ENCODE measurements around the gene USP36. TPM values are rescaled to one million over a fixed set of nuclear protein-coding genes. Genes with fewer than 3 reads are reported as not detected.

Gene USP36
- total RNA-seq, 2 donors from 2014 or later = 57.1 to 62.5 TPM

- Histone ChIP-seq H3K4me1 (ENCODE audit: control insufficient read depth, insufficient read depth, low read length) (peaks cover 6% of the 10 kb centered on the region), H3K27ac (ENCODE audit: low read depth, low read length) (peak overlapping the region; percentile 94), H3K9me3 (ENCODE audit: control insufficient read depth, low read length) (no peaks in the 10 kb centered on the region), H3K4me3 (ENCODE audit: low read length) (no peak overlapping the region), H3K9ac (ENCODE audit: extremely low read depth, low read length, poor library complexity, severe bottlenecking) (no peak overlapping the region), H3K36me3 (ENCODE audit: control insufficient read depth, insufficient read depth, low read length) (no peaks in the 10 kb centered on the region), H3K27me3 (ENCODE audit: control insufficient read depth, insufficient read depth, low read length, poor library complexity, severe bottlenecking) (no peaks in the 10 kb centered on the region)
- DNase-seq = no peak
- Mint-ChIP-seq H3K36me3 (ENCODE audit: low read depth) (peaks cover 1% of the 10 kb centered on the region), H3K9me3 (no peaks in the 10 kb centered on the region), H3K27me3 (ENCODE audit: insufficient read depth) (no peaks in the 10 kb centered on the region), H3K27ac (peak overlapping the region; percentile 88), H3K4me3 (no peak overlapping the region), H3K4me1 (peaks cover 15% of the 10 kb centered on the region)
- TF ChIP-seq, protein P1, sequence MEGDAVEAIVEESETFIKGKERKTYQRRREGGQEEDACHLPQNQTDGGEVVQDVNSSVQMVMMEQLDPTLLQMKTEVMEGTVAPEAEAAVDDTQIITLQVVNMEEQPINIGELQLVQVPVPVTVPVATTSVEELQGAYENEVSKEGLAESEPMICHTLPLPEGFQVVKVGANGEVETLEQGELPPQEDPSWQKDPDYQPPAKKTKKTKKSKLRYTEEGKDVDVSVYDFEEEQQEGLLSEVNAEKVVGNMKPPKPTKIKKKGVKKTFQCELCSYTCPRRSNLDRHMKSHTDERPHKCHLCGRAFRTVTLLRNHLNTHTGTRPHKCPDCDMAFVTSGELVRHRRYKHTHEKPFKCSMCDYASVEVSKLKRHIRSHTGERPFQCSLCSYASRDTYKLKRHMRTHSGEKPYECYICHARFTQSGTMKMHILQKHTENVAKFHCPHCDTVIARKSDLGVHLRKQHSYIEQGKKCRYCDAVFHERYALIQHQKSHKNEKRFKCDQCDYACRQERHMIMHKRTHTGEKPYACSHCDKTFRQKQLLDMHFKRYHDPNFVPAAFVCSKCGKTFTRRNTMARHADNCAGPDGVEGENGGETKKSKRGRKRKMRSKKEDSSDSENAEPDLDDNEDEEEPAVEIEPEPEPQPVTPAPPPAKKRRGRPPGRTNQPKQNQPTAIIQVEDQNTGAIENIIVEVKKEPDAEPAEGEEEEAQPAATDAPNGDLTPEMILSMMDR (conservative IDR thresholded peaks at IDR 0.05) = no peak
- WGBS, 2 experiments (ENCODE audit: insufficient coverage in 1 of 2, insufficient read length in 1 of 2) = 72 to 87% methylated on average over 3 to 10 of the region's 10 CpGs
These were observed 42.5 kb upstream of the USP36 start for GRCh38 chr17:78883089-78883532.

DNA sequence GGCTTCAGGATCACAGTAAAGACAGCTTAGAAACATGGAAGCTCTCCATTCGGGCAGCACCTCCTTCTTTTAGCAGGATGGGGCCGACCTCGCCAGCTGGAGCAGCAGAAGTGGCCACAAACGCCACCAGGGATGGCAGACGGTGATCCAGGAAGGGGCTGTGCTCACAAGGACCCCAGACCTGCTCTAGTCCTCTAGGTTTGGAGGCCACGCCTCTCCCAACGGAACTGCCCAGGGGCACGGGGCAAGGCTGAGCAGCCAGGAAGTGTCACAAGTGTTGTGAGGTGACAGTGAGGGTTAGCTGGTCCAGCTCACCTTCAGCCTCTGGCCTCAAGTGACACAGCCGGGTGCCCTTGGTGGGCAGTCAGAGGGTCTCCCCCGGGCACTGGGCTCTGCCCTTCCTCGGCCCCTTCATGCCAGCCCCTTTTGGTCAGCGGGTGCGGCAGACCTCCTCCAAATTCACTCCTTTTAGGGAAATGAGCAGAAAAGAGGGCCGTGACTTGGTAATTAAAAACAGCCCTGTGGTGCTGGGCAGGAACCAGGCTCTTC is 42.0 kb upstream of the USP36 start:
- no peak overlapping the region for H3K9ac ChIP-seq (ENCODE audit: extremely low read depth, low read length, poor library complexity, severe bottlenecking)

GRCh38 chr17:78879635-78880186 is 39.1 kb upstream of the USP36 start:
- Histone ChIP-seq H3K4me1 (ENCODE audit: control insufficient read depth, insufficient read depth, low read length) (peaks cover 6% of the 10 kb centered on the region), H3K27ac (ENCODE audit: low read depth, low read length) (peak overlapping the region; percentile 32), H3K27me3 (ENCODE audit: control insufficient read depth, insufficient read depth, low read length, poor library complexity, severe bottlenecking) (no peaks in the 10 kb centered on the region), H3K9me3 (ENCODE audit: control insufficient read depth, low read length) (no peaks in the 10 kb centered on the region), H3K36me3 (ENCODE audit: control insufficient read depth, insufficient read depth, low read length) (no peaks in the 10 kb centered on the region), H3K4me3 (ENCODE audit: low read length) (no peak overlapping the region), H3K9ac (ENCODE audit: extremely low read depth, low read length, poor library complexity, severe bottlenecking) (no peak overlapping the region)
- Mint-ChIP-seq H3K9me3 (no peaks in the 10 kb centered on the region), H3K27ac (peak overlapping the region; percentile 77), H3K27me3 (ENCODE audit: insufficient read depth) (no peaks in the 10 kb centered on the region), H3K36me3 (ENCODE audit: low read depth) (peaks cover 5% of the 10 kb centered on the region), H3K4me1 (peaks cover 15% of the 10 kb centered on the region), H3K4me3 (no peak overlapping the region)
- DNase-seq = no peak
- TF ChIP-seq, protein P1 (conservative IDR thresholded peaks at IDR 0.05) = no peak
- WGBS, 2 experiments (ENCODE audit: insufficient coverage in 1 of 2, insufficient read length in 1 of 2) = 88 to 91% methylated on average over 15 to 28 of the region's 28 CpGs

More for the DNA sequence above, 42.0 kb upstream of the USP36 start:
- peak overlapping the region; percentile 94 for H3K27ac ChIP-seq (ENCODE audit: low read depth, low read length)
- Mint-ChIP-seq H3K9me3 (no peaks in the 10 kb centered on the region), H3K4me3 (no peak overlapping the region), H3K36me3 (ENCODE audit: low read depth) (peaks cover 5% of the 10 kb centered on the region), H3K4me1 (peaks cover 15% of the 10 kb centered on the region), H3K27ac (peak overlapping the region; percentile 31), H3K27me3 (ENCODE audit: insufficient read depth) (no peaks in the 10 kb centered on the region)
- TF ChIP-seq, protein P1 (conservative IDR thresholded peaks at IDR 0.05) = no peak
- H3K9me3 ChIP-seq (ENCODE audit: control insufficient read depth, low read length) = no peaks in the 10 kb centered on the region
- no peaks in the 10 kb centered on the region for H3K27me3 ChIP-seq (ENCODE audit: control insufficient read depth, insufficient read depth, low read length, poor library complexity, severe bottlenecking)
- H3K4me3 ChIP-seq (ENCODE audit: low read length) = no peak overlapping the region
- H3K36me3 ChIP-seq (ENCODE audit: control insufficient read depth, insufficient read depth, low read length) = no peaks in the 10 kb centered on the region
- peak; percentile 68 for DNase-seq
- peaks cover 6% of the 10 kb centered on the region for H3K4me1 ChIP-seq (ENCODE audit: control insufficient read depth, insufficient read depth, low read length)
- 77 to 82% methylated on average over 9 to 14 of the region's 14 CpGs for WGBS, 2 experiments (ENCODE audit: insufficient coverage in 1 of 2, insufficient read length in 1 of 2)
